ENCODE measurements around the gene EPHA2. TPM values are rescaled to one million over a fixed set of nuclear protein-coding genes. Genes with fewer than 3 reads are reported as not detected.
A peak's percentile ranks its signal among the peaks of the same experiment; 100 is the strongest.

Gene EPHA2
- total and polyA plus RNA-seq, 4 donors, result 2.4 to 5.0 (median 4.0) TPM

- H3K27ac ChIP-seq (ENCODE audit: low read depth, low read length), result no peak overlapping the region
- H3K4me3 ChIP-seq (ENCODE audit: low read depth, low read length), result no peak overlapping the region
- no peaks in the 10 kb centered on the region for H3K9me3 ChIP-seq (ENCODE audit: control insufficient read depth, insufficient read depth, low read length)
- no peaks in the 10 kb centered on the region for H3K27me3 ChIP-seq (ENCODE audit: control insufficient read depth, insufficient read depth, low read length)
- 89% methylated on average over 4 of the region's 5 CpGs for WGBS (ENCODE audit: insufficient coverage)
- DNase-seq (ENCODE audit: low read depth in 4 of 6, low spot score in 6 of 6), result no peak
- no peaks in the 10 kb centered on the region for H3K36me3 ChIP-seq (ENCODE audit: control insufficient read depth, insufficient read depth, low read length)
- H3K4me1 ChIP-seq (ENCODE audit: control insufficient read depth, insufficient read depth, low read length), result peaks cover 6% of the 10 kb centered on the region
These were observed 65.6 kb downstream of the EPHA2 start for GRCh38 chr1:16090076-16090826.

DNA sequence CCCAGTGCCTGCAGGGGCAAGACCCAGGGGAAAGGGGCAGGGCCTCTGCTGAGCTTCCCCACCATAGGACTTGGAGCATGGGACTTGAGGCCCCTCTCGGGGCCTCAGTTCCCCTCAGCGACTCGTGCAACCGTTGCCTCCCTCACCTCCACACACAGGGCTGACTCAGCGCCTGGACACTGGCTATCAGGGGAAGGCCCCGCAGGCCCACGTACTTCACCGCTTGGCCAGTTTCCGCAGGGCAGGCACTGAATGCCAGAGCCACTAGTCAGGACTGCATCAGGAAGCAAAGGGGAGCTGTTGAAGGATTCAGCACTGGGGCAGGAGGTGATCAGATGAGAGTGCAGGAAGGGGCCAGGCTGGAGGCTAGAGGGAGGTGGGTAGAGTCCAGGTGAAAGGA, 66.9 kb downstream of the EPHA2 start:
- Histone ChIP-seq H3K36me3 (ENCODE audit: control insufficient read depth, insufficient read depth, low read length) (no peaks in the 10 kb centered on the region), H3K4me3 (ENCODE audit: low read depth, low read length) (no peak overlapping the region), H3K27me3 (ENCODE audit: control insufficient read depth, insufficient read depth, low read length) (no peaks in the 10 kb centered on the region), H3K4me1 (ENCODE audit: control insufficient read depth, insufficient read depth, low read length) (peaks cover 6% of the 10 kb centered on the region), H3K27ac (ENCODE audit: low read depth, low read length) (no peak overlapping the region), H3K9me3 (ENCODE audit: control insufficient read depth, insufficient read depth, low read length) (no peaks in the 10 kb centered on the region)
- no peak for DNase-seq (ENCODE audit: low read depth in 4 of 6, low spot score in 6 of 6)
- WGBS (ENCODE audit: insufficient coverage), result 63% methylated on average over 8 of the region's 9 CpGs

- Histone ChIP-seq H3K9me3 (ENCODE audit: control insufficient read depth, insufficient read depth, low read length) (no peaks in the 10 kb centered on the region), H3K27ac (ENCODE audit: low read depth, low read length) (no peak overlapping the region), H3K27me3 (ENCODE audit: control insufficient read depth, insufficient read depth, low read length) (no peaks in the 10 kb centered on the region), H3K36me3 (ENCODE audit: control insufficient read depth, insufficient read depth, low read length) (no peaks in the 10 kb centered on the region), H3K4me3 (ENCODE audit: low read depth, low read length) (no peak overlapping the region), H3K4me1 (ENCODE audit: control insufficient read depth, insufficient read depth, low read length) (peaks cover 6% of the 10 kb centered on the region)
- WGBS (ENCODE audit: insufficient coverage), result 84% methylated on average over 16 of the region's 17 CpGs
- DNase-seq (ENCODE audit: low read depth in 4 of 6, low spot score in 6 of 6), result no peak
These were observed 67.4 kb downstream of the EPHA2 start for GRCh38 chr1:16088351-16088911.

DNA sequence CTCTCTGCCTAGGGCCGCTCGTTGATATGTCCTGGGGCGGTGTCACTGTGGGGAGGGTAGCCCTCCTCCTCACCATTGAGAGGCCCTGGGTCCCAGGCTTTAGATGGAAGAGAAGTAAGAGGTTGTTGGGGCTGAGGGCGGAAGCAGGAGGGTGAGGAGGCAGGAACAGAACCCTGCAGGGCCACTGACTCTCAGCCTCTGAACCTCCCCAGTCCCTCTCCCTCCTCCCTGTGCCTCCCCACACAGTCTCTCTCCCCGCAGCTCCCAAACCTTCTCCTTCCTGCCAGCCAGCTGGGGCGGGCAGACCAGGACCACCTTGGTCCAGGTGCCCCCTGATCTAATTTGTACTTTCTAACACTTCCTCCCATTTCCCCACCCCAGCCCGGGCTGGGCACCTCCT, 68.1 kb downstream of the EPHA2 start:
- Histone ChIP-seq H3K27ac (ENCODE audit: low read depth, low read length) (no peak overlapping the region), H3K4me3 (ENCODE audit: low read depth, low read length) (no peak overlapping the region), H3K9me3 (ENCODE audit: control insufficient read depth, insufficient read depth, low read length) (no peaks in the 10 kb centered on the region), H3K27me3 (ENCODE audit: control insufficient read depth, insufficient read depth, low read length) (no peaks in the 10 kb centered on the region), H3K36me3 (ENCODE audit: control insufficient read depth, insufficient read depth, low read length) (no peaks in the 10 kb centered on the region), H3K4me1 (ENCODE audit: control insufficient read depth, insufficient read depth, low read length) (peaks cover 9% of the 10 kb centered on the region)
- WGBS (ENCODE audit: insufficient coverage), result 14% methylated on average over 2 of the region's 7 CpGs
- no peak for DNase-seq (ENCODE audit: low read depth in 4 of 6, low spot score in 6 of 6)

GRCh38 chr1:16085522-16085921, 70.3 kb downstream of the EPHA2 start:
- no peak overlapping the region for H3K4me3 ChIP-seq (ENCODE audit: low read depth, low read length)

DNA sequence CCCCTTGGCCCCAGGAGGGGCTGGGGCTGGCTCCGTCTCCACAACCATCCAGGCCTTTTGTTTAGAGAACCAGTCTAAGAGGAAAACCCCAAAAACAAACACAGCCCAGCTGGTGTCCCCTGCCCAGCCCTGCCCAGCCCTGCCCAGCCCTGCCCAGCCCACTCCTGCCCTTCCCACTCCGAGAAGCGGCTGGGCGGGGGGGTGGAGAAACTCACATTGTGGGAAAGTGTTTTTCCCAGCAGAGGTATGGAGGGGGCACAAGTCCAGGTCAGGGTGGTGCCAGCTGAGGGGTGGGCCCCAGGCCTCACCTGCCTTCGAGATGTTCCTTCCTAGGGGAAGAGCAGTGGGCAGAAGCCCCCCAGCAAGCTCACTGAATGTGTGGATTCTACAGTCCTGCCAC, 72.4 kb downstream of the EPHA2 start:
- H3K4me3 ChIP-seq (ENCODE audit: low read depth, low read length), result no peak overlapping the region
- no peaks in the 10 kb centered on the region for H3K36me3 ChIP-seq (ENCODE audit: control insufficient read depth, insufficient read depth, low read length)
- peaks cover 18% of the 10 kb centered on the region for H3K4me1 ChIP-seq (ENCODE audit: control insufficient read depth, insufficient read depth, low read length)
- H3K9me3 ChIP-seq (ENCODE audit: control insufficient read depth, insufficient read depth, low read length), result no peaks in the 10 kb centered on the region
- no peak for DNase-seq (ENCODE audit: low read depth in 4 of 6, low spot score in 6 of 6)
- no peaks in the 10 kb centered on the region for H3K27me3 ChIP-seq (ENCODE audit: control insufficient read depth, insufficient read depth, low read length)
- H3K27ac ChIP-seq (ENCODE audit: low read depth, low read length), result no peak overlapping the region
- 83% methylated on average over 2 of the region's 5 CpGs for WGBS (ENCODE audit: insufficient coverage)

More at GRCh38 chr1:16085522-16085921, 70.3 kb downstream of the EPHA2 start:
- no peaks in the 10 kb centered on the region for H3K9me3 ChIP-seq (ENCODE audit: control insufficient read depth, insufficient read depth, low read length)
- peaks cover 9% of the 10 kb centered on the region for H3K4me1 ChIP-seq (ENCODE audit: control insufficient read depth, insufficient read depth, low read length)
- H3K27me3 ChIP-seq (ENCODE audit: control insufficient read depth, insufficient read depth, low read length), result no peaks in the 10 kb centered on the region
- H3K36me3 ChIP-seq (ENCODE audit: control insufficient read depth, insufficient read depth, low read length), result no peaks in the 10 kb centered on the region
- no peak for DNase-seq (ENCODE audit: low read depth in 4 of 6, low spot score in 6 of 6)
- WGBS (ENCODE audit: insufficient coverage), result 72% methylated on average over 3 of the region's 6 CpGs
- no peak overlapping the region for H3K27ac ChIP-seq (ENCODE audit: low read depth, low read length)

GRCh38 chr1:16082283-16083038, 73.4 kb downstream of the EPHA2 start:
- no peaks in the 10 kb centered on the region for H3K9me3 ChIP-seq (ENCODE audit: control insufficient read depth, insufficient read depth, low read length)
- peaks cover 13% of the 10 kb centered on the region for H3K4me1 ChIP-seq (ENCODE audit: control insufficient read depth, insufficient read depth, low read length)
- H3K27me3 ChIP-seq (ENCODE audit: control insufficient read depth, insufficient read depth, low read length), result no peaks in the 10 kb centered on the region
- peak in 1 of 6 donors; percentile 41 for DNase-seq (ENCODE audit: low read depth in 4 of 6, low spot score in 6 of 6)
- no peak overlapping the region for H3K4me3 ChIP-seq (ENCODE audit: low read depth, low read length)
- no peak overlapping the region for H3K27ac ChIP-seq (ENCODE audit: low read depth, low read length)
- WGBS (ENCODE audit: insufficient coverage), result 72% methylated on average over 9 of the region's 9 CpGs
- no peaks in the 10 kb centered on the region for H3K36me3 ChIP-seq (ENCODE audit: control insufficient read depth, insufficient read depth, low read length)

- no peak for DNase-seq (ENCODE audit: low read depth in 4 of 6, low spot score in 6 of 6)
- H3K27me3 ChIP-seq (ENCODE audit: control insufficient read depth, insufficient read depth, low read length), result no peaks in the 10 kb centered on the region
- H3K36me3 ChIP-seq (ENCODE audit: control insufficient read depth, insufficient read depth, low read length), result no peaks in the 10 kb centered on the region
- H3K27ac ChIP-seq (ENCODE audit: low read depth, low read length), result no peak overlapping the region
- peaks cover 13% of the 10 kb centered on the region for H3K4me1 ChIP-seq (ENCODE audit: control insufficient read depth, insufficient read depth, low read length)
- WGBS (ENCODE audit: insufficient coverage), result 74% methylated on average over 8 of the region's 9 CpGs
- no peaks in the 10 kb centered on the region for H3K9me3 ChIP-seq (ENCODE audit: control insufficient read depth, insufficient read depth, low read length)
- no peak overlapping the region for H3K4me3 ChIP-seq (ENCODE audit: low read depth, low read length)
These were observed 74.2 kb downstream of the EPHA2 start for GRCh38 chr1:16081636-16082035.

GRCh38 chr1:16080422-16081150, 75.3 kb downstream of the EPHA2 start:
- WGBS (ENCODE audit: insufficient coverage), result 94% methylated on average over 4 of the region's 5 CpGs
- Histone ChIP-seq H3K9me3 (ENCODE audit: control insufficient read depth, insufficient read depth, low read length) (no peaks in the 10 kb centered on the region), H3K4me3 (ENCODE audit: low read depth, low read length) (no peak overlapping the region), H3K36me3 (ENCODE audit: control insufficient read depth, insufficient read depth, low read length) (no peaks in the 10 kb centered on the region), H3K27ac (ENCODE audit: low read depth, low read length) (no peak overlapping the region), H3K27me3 (ENCODE audit: control insufficient read depth, insufficient read depth, low read length) (no peaks in the 10 kb centered on the region), H3K4me1 (ENCODE audit: control insufficient read depth, insufficient read depth, low read length) (peaks cover 13% of the 10 kb centered on the region)
- no peak for DNase-seq (ENCODE audit: low read depth in 4 of 6, low spot score in 6 of 6)

Measured in spinal cord (tissue), 10 donors.